Erythroblast (primary cell): ENCODE data around the gene NRF1.

Experiments used
- GATA1 ChIP-seq: IDR thresholded peaks from 2 replicates; pipeline ENCODE4 v1.6.1; 2011; ENCODE audit warnings: low read depth, mild to moderate bottlenecking, control low read depth, low read length, moderate library complexity
- POLR2A ChIP-seq: IDR thresholded peaks from 2 replicates; pipeline ENCODE4 v1.6.1; 2011; ENCODE audit warnings: mild to moderate bottlenecking, low read length

GRCh38 chr7:129675521-129675920, 64.0 kb downstream of the NRF1 start:
- TF ChIP-seq POLR2A, result no peak
- no peak for TF ChIP-seq GATA1
